Skeletal muscle satellite cell (primary cell): ENCODE data around the gene STX17.
"Not testable (repeated sequence)": the region's sequence is repeated elsewhere in the genome, so short reads cannot be mapped to it uniquely, and the experiment has no call there.

Source experiments
- H3K27me3 ChIP-seq: 2 replicates; pipeline ENCODE4 v1.7.0; 2013; ENCODE audit warnings: low read length; ENCODE audit not compliant: control insufficient read depth, insufficient read depth
- H3K36me3 ChIP-seq: 2 replicates; pipeline ENCODE4 v1.7.0; 2013; ENCODE audit warnings: mild to moderate bottlenecking, control low read depth, low read length; ENCODE audit not compliant: insufficient read depth
- H3K4me1 ChIP-seq: 2 replicates; pipeline ENCODE4 v1.7.0; 2013; ENCODE audit warnings: low read length; ENCODE audit not compliant: control insufficient read depth, insufficient read depth
- H3K4me2 ChIP-seq: 2 replicates; pipeline ENCODE4 v1.7.0; 2013; ENCODE audit warnings: mild to moderate bottlenecking, low read length
- H3K4me3 ChIP-seq: 2 replicates; pipeline ENCODE4 v1.7.0; 2013; ENCODE audit warnings: low read length
- H3K9ac ChIP-seq: 2 replicates; pipeline ENCODE4 v1.7.0; 2013; ENCODE audit warnings: mild to moderate bottlenecking, low read depth, low read length, moderate library complexity
- H3K9me3 ChIP-seq: replicated peaks from 2 replicates; pipeline ENCODE4 v1.7.0; 2013; ENCODE audit warnings: mild to moderate bottlenecking, control low read depth, low read length

Gene STX17

DNA sequence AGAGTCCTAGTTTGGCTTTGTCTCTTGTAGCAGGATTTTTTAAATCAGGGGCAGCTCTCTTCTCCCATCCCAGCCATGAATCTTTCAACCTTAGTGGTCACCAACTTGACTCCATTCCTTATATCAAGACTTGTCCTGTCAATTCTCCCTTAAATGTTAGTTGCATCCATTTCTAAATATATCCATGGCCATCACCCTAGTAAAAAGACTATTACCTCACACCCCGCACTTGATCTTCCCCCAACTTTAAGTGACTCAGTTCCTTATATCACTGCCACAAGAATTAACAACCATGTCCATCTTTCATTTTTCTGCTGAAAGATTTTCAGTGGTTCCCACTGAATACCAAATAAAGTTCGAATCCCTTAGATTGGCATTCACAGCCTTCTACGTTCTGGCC lies 67.0 kb downstream of the STX17 start:
- Histone ChIP-seq H3K4me2 (no peak overlapping the region), H3K27me3 (no peaks in the 10 kb centered on the region), H3K36me3 (no peaks in the 10 kb centered on the region), H3K9ac (no peak overlapping the region), H3K9me3 (no peaks in the 10 kb centered on the region), H3K4me1 (no peaks in the 10 kb centered on the region), H3K4me3 (no peak overlapping the region)

- Histone ChIP-seq H3K9ac (no peak overlapping the region), H3K27me3 (no peaks in the 10 kb centered on the region), H3K9me3 (no peaks in the 10 kb centered on the region), H3K4me3 (no peak overlapping the region), H3K4me2 (no peak overlapping the region), H3K36me3 (no peaks in the 10 kb centered on the region), H3K4me1 (no peaks in the 10 kb centered on the region)
These were observed 70.8 kb downstream of the STX17 start for GRCh38 chr9:99977033-99977792.

DNA sequence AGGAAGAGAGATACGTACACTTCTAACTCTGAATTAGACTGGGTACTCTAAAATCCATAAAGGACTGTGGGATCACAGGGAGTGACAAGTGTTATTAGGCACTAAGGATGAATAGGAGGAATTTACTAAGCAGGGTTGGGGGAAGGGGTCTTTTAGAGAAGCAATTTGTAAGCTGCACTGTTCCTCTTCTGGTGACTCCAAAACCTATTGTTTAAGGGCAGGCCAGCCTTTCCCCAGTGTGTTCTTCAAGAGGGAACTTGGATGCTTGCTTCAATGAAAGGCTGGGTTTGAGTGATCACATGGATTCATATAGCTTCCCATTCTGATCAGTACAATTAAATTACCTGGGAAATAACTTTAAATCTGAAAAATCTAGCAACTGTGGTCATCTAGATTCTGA lies 71.8 kb downstream of the STX17 start:
- Histone ChIP-seq H3K9me3 (no peaks in the 10 kb centered on the region), H3K4me1 (no peaks in the 10 kb centered on the region), H3K36me3 (peaks cover 3% of the 10 kb centered on the region), H3K27me3 (no peaks in the 10 kb centered on the region), H3K4me2 (no peak overlapping the region), H3K4me3 (no peak overlapping the region), H3K9ac (no peak overlapping the region)

- H3K4me1 ChIP-seq, result no peaks in the 10 kb centered on the region
- H3K9me3 ChIP-seq, result no peaks in the 10 kb centered on the region
- H3K36me3 ChIP-seq, result peaks cover 3% of the 10 kb centered on the region
These were observed 74.1 kb downstream of the STX17 start for GRCh38 chr9:99980598-99980997.

DNA sequence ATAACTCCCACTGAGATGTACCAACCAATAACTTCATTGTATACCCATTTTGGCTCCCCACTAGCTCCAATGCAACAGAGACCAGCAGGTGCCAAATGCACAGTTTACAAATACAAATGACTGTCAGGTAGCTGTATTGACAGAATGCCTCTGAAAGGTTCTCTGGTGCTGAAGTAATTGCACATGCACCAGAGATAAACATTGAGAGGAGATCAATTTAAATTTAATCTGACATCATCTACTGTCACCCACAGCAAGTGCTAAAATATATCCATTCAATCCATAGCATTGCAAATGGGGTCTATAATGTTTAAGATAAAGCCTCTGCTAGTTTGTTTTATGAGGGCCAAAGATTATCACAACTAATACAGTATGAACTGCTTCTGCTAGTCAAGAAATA lies 80.2 kb downstream of the STX17 start:
- Histone ChIP-seq H3K4me2 (no peak overlapping the region), H3K4me3 (no peak overlapping the region), H3K4me1 (no peaks in the 10 kb centered on the region), H3K9me3 (no peaks in the 10 kb centered on the region), H3K36me3 (peaks cover 3% of the 10 kb centered on the region), H3K27me3 (no peaks in the 10 kb centered on the region), H3K9ac (no peak overlapping the region)

More at GRCh38 chr9:99980598-99980997, 74.1 kb downstream of the STX17 start:
- Histone ChIP-seq H3K4me2 (no peak overlapping the region), H3K4me3 (no peak overlapping the region), H3K9ac (no peak overlapping the region), H3K27me3 (no peaks in the 10 kb centered on the region)

- not testable (repeated sequence) for H3K36me3 ChIP-seq, H3K4me3 ChIP-seq, H3K4me1 ChIP-seq, H3K9ac ChIP-seq, H3K4me2 ChIP-seq, H3K27me3 ChIP-seq, H3K9me3 ChIP-seq
These were observed 84.1 kb downstream of the STX17 start for GRCh38 chr9:99990508-99990907.

DNA sequence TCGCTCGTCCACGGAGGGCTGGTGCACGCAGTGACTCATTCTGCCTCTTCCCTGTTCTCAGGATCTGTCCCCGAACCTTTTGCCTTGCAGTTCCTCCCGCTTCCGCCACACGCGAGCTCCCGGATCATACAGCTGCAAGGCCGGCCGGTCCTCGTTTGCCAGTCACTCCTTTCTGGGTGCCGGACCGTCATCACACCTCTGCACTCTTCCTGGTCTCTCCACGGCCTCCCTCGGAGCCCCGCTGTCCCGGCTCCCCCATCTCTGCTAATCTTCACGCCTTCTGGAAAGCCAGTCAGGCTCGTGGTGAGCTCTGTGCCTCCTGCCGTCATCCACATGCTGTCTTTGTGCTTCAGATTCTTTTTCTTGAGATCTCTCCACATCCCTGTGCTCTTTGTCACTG lies 91.8 kb downstream of the STX17 start:
- H3K4me2 ChIP-seq, result no peak overlapping the region
- peaks cover 12% of the 10 kb centered on the region for H3K36me3 ChIP-seq
- no peaks in the 10 kb centered on the region for H3K4me1 ChIP-seq
- H3K9me3 ChIP-seq, result no peaks in the 10 kb centered on the region
- no peak overlapping the region for H3K9ac ChIP-seq
- H3K27me3 ChIP-seq, result no peaks in the 10 kb centered on the region
- no peak overlapping the region for H3K4me3 ChIP-seq

DNA sequence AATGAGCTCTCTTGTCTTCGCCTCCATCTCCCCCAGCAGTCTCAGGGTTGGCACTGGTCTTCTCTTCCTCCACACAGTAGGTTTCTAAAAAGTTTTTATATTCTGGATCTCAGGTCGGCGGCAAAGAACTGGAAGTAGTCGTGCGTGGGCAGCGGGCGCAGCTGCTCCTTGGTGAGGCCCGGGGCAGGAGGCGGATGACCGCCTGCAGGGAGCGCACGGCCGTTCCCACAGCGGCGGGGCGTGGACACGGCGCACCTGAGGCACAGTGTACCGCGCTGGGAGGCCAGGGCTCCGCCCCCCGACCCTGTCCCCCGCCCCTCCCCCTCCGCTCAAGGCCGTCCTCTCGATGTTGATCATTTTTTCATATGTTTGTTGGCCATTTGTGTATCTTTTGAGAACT lies 92.4 kb downstream of the STX17 start:
- Histone ChIP-seq H3K4me1 (no peaks in the 10 kb centered on the region), H3K9me3 (no peaks in the 10 kb centered on the region), H3K9ac (no peak overlapping the region)

DNA sequence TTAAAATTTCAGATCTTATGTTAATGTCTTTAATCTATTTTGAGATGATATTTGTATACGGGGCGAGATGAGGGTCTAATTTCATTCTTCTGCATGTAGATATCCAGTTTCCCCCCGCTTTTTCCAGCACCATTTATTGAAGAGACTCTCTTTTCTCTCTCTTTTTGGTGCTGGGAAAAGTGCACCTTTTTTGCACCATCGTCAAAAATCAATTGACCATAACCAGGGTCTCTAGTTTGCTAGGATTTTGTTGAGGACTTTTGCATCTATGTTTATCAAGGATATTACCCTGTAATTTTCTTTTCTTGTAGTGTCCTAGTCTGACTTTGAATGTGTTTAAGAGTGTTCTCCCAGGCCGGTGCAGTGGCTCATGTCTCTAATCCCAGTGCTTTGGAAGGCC lies 93.3 kb downstream of the STX17 start:
- Histone ChIP-seq H3K4me1 (no peaks in the 10 kb centered on the region), H3K27me3 (no peaks in the 10 kb centered on the region), H3K4me3 (no peak overlapping the region), H3K9me3 (no peaks in the 10 kb centered on the region), H3K4me2 (no peak overlapping the region), H3K36me3 (peaks cover 26% of the 10 kb centered on the region), H3K9ac (no peak overlapping the region)

More for the DNA sequence above, 92.4 kb downstream of the STX17 start:
- Histone ChIP-seq H3K4me3 (no peak overlapping the region), H3K27me3 (no peaks in the 10 kb centered on the region), H3K36me3 (peaks cover 17% of the 10 kb centered on the region), H3K4me2 (no peak overlapping the region)

DNA sequence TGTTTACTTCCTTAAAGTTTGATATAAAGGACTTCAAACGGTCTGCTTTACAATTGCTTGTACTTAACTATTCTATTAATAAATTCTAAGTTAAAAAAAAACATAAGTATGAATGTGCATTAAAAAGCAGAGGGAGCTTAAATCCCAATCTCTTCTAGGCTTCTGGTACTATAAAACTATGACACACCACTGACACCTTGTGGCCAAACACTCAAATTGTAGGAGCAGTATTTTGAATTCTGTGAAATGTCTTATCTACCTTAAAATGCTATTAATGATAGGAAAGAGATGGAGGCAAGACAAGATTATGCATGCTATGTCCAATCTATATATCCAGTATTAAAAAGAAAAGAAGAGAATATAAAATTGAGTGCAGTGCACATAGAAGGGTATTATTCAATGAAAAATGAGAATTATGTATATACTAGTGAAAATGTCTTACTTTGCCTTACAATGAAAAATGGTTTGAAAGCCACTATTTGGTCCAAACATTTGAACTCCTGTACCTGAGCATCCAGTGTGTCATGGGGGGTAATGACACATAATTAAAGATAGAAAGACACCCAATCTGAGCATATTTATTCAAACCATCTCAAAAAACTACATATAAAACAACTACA lies 104.7 kb downstream of the STX17 start:
- no peak overlapping the region for H3K4me2 ChIP-seq
- H3K27me3 ChIP-seq, result no peaks in the 10 kb centered on the region
- no peaks in the 10 kb centered on the region for H3K9me3 ChIP-seq
- H3K36me3 ChIP-seq, result no peaks in the 10 kb centered on the region
- no peak overlapping the region for H3K9ac ChIP-seq
- no peak overlapping the region for H3K4me3 ChIP-seq
- no peaks in the 10 kb centered on the region for H3K4me1 ChIP-seq

DNA sequence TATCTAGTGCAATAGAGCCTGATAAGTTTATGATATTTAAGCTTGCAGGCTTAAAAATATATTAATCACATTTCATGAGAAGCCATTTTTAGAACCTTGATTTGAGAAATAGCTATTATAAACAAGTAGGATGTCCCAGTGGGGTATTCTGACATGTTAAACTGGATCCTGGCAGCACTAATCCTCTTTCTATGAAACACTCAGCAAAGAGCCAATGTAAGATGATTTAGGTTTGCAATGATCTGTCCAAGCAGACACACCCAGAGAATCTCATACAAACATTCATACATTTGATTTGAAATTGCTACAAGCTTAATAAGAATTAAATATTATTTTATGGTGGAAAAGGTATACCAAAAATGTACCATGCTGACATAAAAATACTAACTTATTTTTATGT lies 105.8 kb downstream of the STX17 start:
- Histone ChIP-seq H3K4me1 (no peaks in the 10 kb centered on the region), H3K27me3 (no peaks in the 10 kb centered on the region), H3K4me3 (no peak overlapping the region), H3K9ac (no peak overlapping the region), H3K4me2 (no peak overlapping the region), H3K9me3 (no peaks in the 10 kb centered on the region), H3K36me3 (no peaks in the 10 kb centered on the region)

DNA sequence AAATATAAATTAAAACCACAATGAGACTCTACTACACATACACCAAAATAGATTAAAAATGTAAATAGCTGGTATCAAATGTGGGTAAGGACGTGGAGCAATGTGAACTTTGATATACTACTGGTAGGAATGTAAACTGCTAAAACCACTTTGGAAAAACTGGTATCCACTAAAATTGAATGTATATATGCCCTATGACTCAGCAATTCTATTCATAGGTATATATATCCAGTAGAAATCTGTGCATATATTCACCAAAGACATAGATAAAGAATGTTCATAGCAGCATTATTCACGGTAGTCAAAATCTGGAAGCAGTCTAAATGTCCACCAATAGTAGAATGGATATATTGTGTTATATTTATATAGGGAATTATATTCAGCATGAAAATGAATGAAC lies 107.1 kb downstream of the STX17 start:
- Histone ChIP-seq H3K9me3 (no peaks in the 10 kb centered on the region), H3K4me3 (no peak overlapping the region), H3K27me3 (no peaks in the 10 kb centered on the region), H3K4me2 (no peak overlapping the region), H3K36me3 (no peaks in the 10 kb centered on the region), H3K9ac (no peak overlapping the region), H3K4me1 (no peaks in the 10 kb centered on the region)
